Measurements from ENCODE around the gene JAK3.

Gene JAK3

DNA sequence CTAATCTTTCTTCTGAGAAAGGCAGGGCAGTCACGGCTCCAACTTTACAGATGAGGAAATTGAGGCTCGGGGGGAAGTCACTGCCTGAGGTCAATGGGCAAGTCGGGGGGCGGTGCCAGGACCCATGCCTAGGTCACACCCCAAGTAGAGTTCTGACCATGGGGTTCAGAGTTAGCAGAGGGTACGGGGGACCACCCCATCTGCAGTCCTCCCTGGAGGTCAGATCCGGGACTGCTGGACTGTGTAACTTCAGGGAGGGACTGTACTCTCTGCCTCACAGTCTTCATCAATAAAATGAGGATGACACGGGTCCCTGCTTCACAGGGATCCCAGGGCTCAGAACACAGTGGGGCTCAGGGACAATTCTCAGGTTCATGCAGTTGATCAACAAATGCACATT is 31.7 kb upstream of the JAK3 start:
- H3K23ac ChIP-seq (ENCODE audit: low read depth, low read length, poor library complexity): no peak overlapping the region
- H4K91ac ChIP-seq (ENCODE audit: low read depth, low read length, poor library complexity): no peak overlapping the region
- H3K4me1 ChIP-seq (ENCODE audit: control insufficient read depth in 2 of 2, insufficient read depth in 1 of 2, low read depth in 1 of 2, low read length in 2 of 2): peaks cover 0 to under 1% of the 10 kb centered on the region in 2 donors
- H2AFZ ChIP-seq (ENCODE audit: low read length): no peak overlapping the region
- H3K18ac ChIP-seq (ENCODE audit: low read length): no peak overlapping the region
- H2BK120ac ChIP-seq (ENCODE audit: low read depth, low read length): no peak overlapping the region
- no peak overlapping the region for H2BK15ac ChIP-seq (ENCODE audit: low read length)
- peaks cover 0 to 6% (median 0%) of the 10 kb centered on the region in 3 experiments for H3K27me3 ChIP-seq (ENCODE audit: control insufficient read depth in 3 of 3, insufficient read depth in 3 of 3, low read depth in 1 of 3, low read length in 3 of 3)
- H4K8ac ChIP-seq (ENCODE audit: low read depth, low read length): no peak overlapping the region
- H3K14ac ChIP-seq (ENCODE audit: low read length): no peak overlapping the region
- no peak for DNase-seq (ENCODE audit: low spot score)
- no peak overlapping the region for H3K9ac ChIP-seq (ENCODE audit: low read depth, low read length, poor library complexity)
- no peaks in the 10 kb centered on the region for H3K36me3 ChIP-seq (replicated peaks in 1 of 2; ENCODE audit: control insufficient read depth in 2 of 2, insufficient read depth in 2 of 2, low read length in 2 of 2)
- H3K9me3 ChIP-seq (replicated peaks in 1 of 2; ENCODE audit: control insufficient read depth in 2 of 2, insufficient read depth in 1 of 2, low read depth in 1 of 2, low read length in 2 of 2): no peaks in the 10 kb centered on the region
- no peak overlapping the region for H3K27ac ChIP-seq (replicated peaks; ENCODE audit: low read length)
- no peaks in the 10 kb centered on the region for H3K79me1 ChIP-seq (ENCODE audit: low read depth, low read length)
- H3K4me2 ChIP-seq (ENCODE audit: insufficient read depth, low read length, poor library complexity, severe bottlenecking): no peak overlapping the region
- no peak overlapping the region for H2BK5ac ChIP-seq (ENCODE audit: low read length)
- H3K4ac ChIP-seq (ENCODE audit: low read length): no peak overlapping the region
- H2BK12ac ChIP-seq (ENCODE audit: low read length): no peak overlapping the region
- WGBS, 2 donors (ENCODE audit: extremely low coverage in 2 of 2, insufficient read length in 2 of 2, insufficient replicate concordance in 1 of 2): no CpG with 5 or more reads among the region's 7 CpGs
- H3K4me3 ChIP-seq (ENCODE audit: low read length in 2 of 2): no peak overlapping the region
- H2AK5ac ChIP-seq (ENCODE audit: low read depth, low read length): no peak overlapping the region

DNA sequence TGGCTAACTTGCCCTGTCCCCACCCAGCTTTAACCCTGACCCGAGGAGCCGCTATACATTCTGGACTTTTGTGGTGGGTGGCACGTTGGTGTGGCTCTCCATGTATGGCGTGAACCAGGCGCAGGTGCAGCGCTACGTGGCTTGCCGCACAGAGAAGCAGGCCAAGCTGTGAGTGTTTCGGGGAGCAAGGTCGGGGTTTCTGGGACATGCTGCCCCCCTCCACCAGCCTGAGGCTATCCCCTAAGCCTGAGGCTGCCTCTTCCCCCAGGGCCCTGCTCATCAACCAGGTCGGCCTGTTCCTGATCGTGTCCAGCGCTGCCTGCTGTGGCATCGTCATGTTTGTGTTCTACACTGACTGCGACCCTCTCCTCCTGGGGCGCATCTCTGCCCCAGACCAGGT is 29.9 kb upstream of the JAK3 start:
- peaks cover 2 to 18% (median 8%) of the 10 kb centered on the region in 3 experiments for H3K27me3 ChIP-seq (ENCODE audit: control insufficient read depth in 3 of 3, insufficient read depth in 3 of 3, low read depth in 1 of 3, low read length in 3 of 3)
- H4K91ac ChIP-seq (ENCODE audit: low read depth, low read length, poor library complexity): no peak overlapping the region
- H3K79me1 ChIP-seq (ENCODE audit: low read depth, low read length): no peaks in the 10 kb centered on the region

DNA sequence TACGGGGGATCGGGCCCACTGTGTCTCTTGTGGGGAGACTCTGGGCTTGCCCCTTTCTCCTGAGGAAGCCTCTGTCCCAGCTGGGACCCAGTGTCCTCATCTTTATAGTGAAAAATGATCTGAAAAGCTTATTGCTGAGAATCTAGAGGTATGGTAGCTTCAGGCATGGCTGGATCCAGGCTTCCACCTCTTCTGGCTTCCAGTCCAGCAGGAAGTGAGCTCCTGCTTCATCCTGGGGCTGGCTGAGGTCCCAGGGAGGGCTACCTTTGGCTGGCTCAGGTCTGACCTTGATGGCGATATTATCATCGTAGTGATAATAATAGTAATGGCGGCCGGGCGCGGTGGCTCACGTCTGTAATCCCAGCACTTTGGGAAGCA is 27.0 kb upstream of the JAK3 start:
- peaks cover 2 to 44% (median 26%) of the 10 kb centered on the region in 3 experiments for H3K27me3 ChIP-seq (ENCODE audit: control insufficient read depth in 3 of 3, insufficient read depth in 3 of 3, low read depth in 1 of 3, low read length in 3 of 3)
- H3K9me3 ChIP-seq (replicated peaks in 1 of 2; ENCODE audit: control insufficient read depth in 2 of 2, insufficient read depth in 1 of 2, low read depth in 1 of 2, low read length in 2 of 2): no peaks in the 10 kb centered on the region
- H3K9ac ChIP-seq (ENCODE audit: low read depth, low read length, poor library complexity): no peak overlapping the region
- no peak overlapping the region for H4K8ac ChIP-seq (ENCODE audit: low read depth, low read length)
- no peak overlapping the region for H2BK120ac ChIP-seq (ENCODE audit: low read depth, low read length)
- peak overlapping the region; percentile 79 for H2AK5ac ChIP-seq (ENCODE audit: low read depth, low read length)
- no peak overlapping the region for H4K91ac ChIP-seq (ENCODE audit: low read depth, low read length, poor library complexity)
- peak overlapping the region; percentile 11 for H3K4me2 ChIP-seq (ENCODE audit: insufficient read depth, low read length, poor library complexity, severe bottlenecking)
- peak overlapping the region; percentile 73 for H3K23ac ChIP-seq (ENCODE audit: low read depth, low read length, poor library complexity)
- H2BK12ac ChIP-seq (ENCODE audit: low read length): no peak overlapping the region
- peak overlapping the region; percentile 89 for H3K18ac ChIP-seq (ENCODE audit: low read length)
- DNase-seq (ENCODE audit: low spot score): no peak
- peaks cover 1% of the 10 kb centered on the region for H3K79me1 ChIP-seq (ENCODE audit: low read depth, low read length)
- no peak overlapping the region for H3K14ac ChIP-seq (ENCODE audit: low read length)
- H3K4me1 ChIP-seq (ENCODE audit: control insufficient read depth in 2 of 2, insufficient read depth in 1 of 2, low read depth in 1 of 2, low read length in 2 of 2): peaks cover 0 to 6% of the 10 kb centered on the region in 2 donors
- H2AFZ ChIP-seq (ENCODE audit: low read length): no peak overlapping the region
- no CpG with 5 or more reads among the region's 9 CpGs for WGBS, 2 donors (ENCODE audit: extremely low coverage in 2 of 2, insufficient read length in 2 of 2, insufficient replicate concordance in 1 of 2)
- H2BK5ac ChIP-seq (ENCODE audit: low read length): no peak overlapping the region
- no peak overlapping the region for H2BK15ac ChIP-seq (ENCODE audit: low read length)
- H3K27ac ChIP-seq (replicated peaks; ENCODE audit: low read length): no peak overlapping the region
- no peak overlapping the region for H3K4ac ChIP-seq (ENCODE audit: low read length)
- H3K36me3 ChIP-seq (replicated peaks in 1 of 2; ENCODE audit: control insufficient read depth in 2 of 2, insufficient read depth in 2 of 2, low read length in 2 of 2): no peaks in the 10 kb centered on the region
- H3K4me3 ChIP-seq (ENCODE audit: low read length in 2 of 2): peak overlapping the region in 1 of 2 donors; percentile 66

More for the DNA sequence above, 29.9 kb upstream of the JAK3 start:
- H2AK5ac ChIP-seq (ENCODE audit: low read depth, low read length): no peak overlapping the region
- H3K23ac ChIP-seq (ENCODE audit: low read depth, low read length, poor library complexity): no peak overlapping the region
- H3K4me3 ChIP-seq (ENCODE audit: low read length in 2 of 2): peak overlapping the region in 1 of 2 donors; percentile 30
- H3K27ac ChIP-seq (replicated peaks; ENCODE audit: low read length): no peak overlapping the region
- no peaks in the 10 kb centered on the region for H3K36me3 ChIP-seq (replicated peaks in 1 of 2; ENCODE audit: control insufficient read depth in 2 of 2, insufficient read depth in 2 of 2, low read length in 2 of 2)
- no peak overlapping the region for H2BK120ac ChIP-seq (ENCODE audit: low read depth, low read length)
- H2BK15ac ChIP-seq (ENCODE audit: low read length): no peak overlapping the region
- no CpG with 5 or more reads among the region's 16 CpGs for WGBS, 2 donors (ENCODE audit: extremely low coverage in 2 of 2, insufficient read length in 2 of 2, insufficient replicate concordance in 1 of 2)
- no peak overlapping the region for H2BK12ac ChIP-seq (ENCODE audit: low read length)
- no peak overlapping the region for H3K4ac ChIP-seq (ENCODE audit: low read length)
- peak overlapping the region; percentile 25 for H3K14ac ChIP-seq (ENCODE audit: low read length)
- peaks cover 0 to 6% of the 10 kb centered on the region in 2 donors for H3K4me1 ChIP-seq (ENCODE audit: control insufficient read depth in 2 of 2, insufficient read depth in 1 of 2, low read depth in 1 of 2, low read length in 2 of 2)
- H3K18ac ChIP-seq (ENCODE audit: low read length): no peak overlapping the region
- H4K8ac ChIP-seq (ENCODE audit: low read depth, low read length): no peak overlapping the region
- H3K4me2 ChIP-seq (ENCODE audit: insufficient read depth, low read length, poor library complexity, severe bottlenecking): peak overlapping the region; percentile 2
- DNase-seq (ENCODE audit: low spot score): no peak
- H2AFZ ChIP-seq (ENCODE audit: low read length): no peak overlapping the region
- no peaks in the 10 kb centered on the region for H3K9me3 ChIP-seq (replicated peaks in 1 of 2; ENCODE audit: control insufficient read depth in 2 of 2, insufficient read depth in 1 of 2, low read depth in 1 of 2, low read length in 2 of 2)
- H3K9ac ChIP-seq (ENCODE audit: low read depth, low read length, poor library complexity): no peak overlapping the region
- H2BK5ac ChIP-seq (ENCODE audit: low read length): no peak overlapping the region

DNA sequence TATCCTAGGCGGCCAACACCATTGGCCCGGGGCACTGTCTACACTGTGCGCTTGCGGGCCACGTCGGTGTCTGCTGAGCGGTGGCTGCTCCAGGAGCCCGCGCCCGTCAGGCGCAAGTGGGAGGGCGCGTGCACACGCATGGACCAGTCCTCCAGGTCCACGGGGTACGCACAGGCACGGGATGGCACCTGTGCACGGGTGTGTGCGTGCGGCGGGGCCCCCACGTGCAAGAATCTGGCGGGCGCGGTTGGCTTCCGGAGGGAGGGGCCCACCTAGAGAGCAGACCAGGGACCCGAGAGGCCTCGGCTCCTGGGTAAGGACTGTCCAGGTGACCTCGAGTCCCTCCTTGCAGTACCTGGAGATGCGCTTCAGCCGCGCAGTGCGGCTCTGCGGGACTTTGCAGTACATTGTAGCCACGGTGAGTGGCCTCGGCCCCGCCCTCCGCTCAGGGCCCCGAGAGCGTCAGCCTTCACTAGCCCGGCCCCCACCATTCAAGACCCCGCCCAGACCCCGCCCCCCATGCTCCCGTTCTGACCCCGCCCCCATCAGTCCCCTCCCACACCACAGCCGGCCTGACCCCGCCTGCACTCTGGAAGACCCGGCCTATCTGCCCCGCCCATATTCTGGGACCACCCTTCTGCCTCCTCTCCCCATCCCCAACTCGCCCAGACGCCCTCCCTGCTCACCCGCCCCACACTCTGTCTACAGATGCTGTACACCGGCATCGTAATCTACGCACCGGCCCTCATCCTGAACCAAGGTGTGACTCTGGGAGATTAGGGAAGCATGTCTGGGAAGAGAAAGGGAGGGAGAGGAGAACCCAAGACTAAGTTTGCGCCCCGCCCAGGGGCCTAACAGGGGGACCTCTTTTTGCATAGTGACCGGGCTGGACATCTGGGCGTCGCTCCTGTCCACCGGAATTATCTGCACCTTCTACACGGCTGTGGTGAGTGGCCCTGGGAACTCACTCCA is 26.3 kb upstream of the JAK3 start:
- Histone ChIP-seq H2AFZ (ENCODE audit: low read length) (peak overlapping the region; percentile 82), H3K4me3 (ENCODE audit: low read length in 2 of 2) (peak overlapping the region; percentile 12 to 74), H4K8ac (ENCODE audit: low read depth, low read length) (peak overlapping the region; percentile 17), H4K91ac (ENCODE audit: low read depth, low read length, poor library complexity) (no peak overlapping the region), H2BK120ac (ENCODE audit: low read depth, low read length) (no peak overlapping the region), H2BK12ac (ENCODE audit: low read length) (peak overlapping the region; percentile 90), H3K36me3 (replicated peaks in 1 of 2; ENCODE audit: control insufficient read depth in 2 of 2, insufficient read depth in 2 of 2, low read length in 2 of 2) (no peaks in the 10 kb centered on the region), H2BK15ac (ENCODE audit: low read length) (peak overlapping the region; percentile 99), H3K27ac (replicated peaks; ENCODE audit: low read length) (no peak overlapping the region), H2BK5ac (ENCODE audit: low read length) (no peak overlapping the region), H3K27me3 (ENCODE audit: control insufficient read depth in 3 of 3, insufficient read depth in 3 of 3, low read depth in 1 of 3, low read length in 3 of 3) (peaks cover 2 to 46% (median 28%) of the 10 kb centered on the region in 3 experiments), H3K4me2 (ENCODE audit: insufficient read depth, low read length, poor library complexity, severe bottlenecking) (peak overlapping the region; percentile 80), H3K9me3 (replicated peaks in 1 of 2; ENCODE audit: control insufficient read depth in 2 of 2, insufficient read depth in 1 of 2, low read depth in 1 of 2, low read length in 2 of 2) (no peaks in the 10 kb centered on the region), H2AK5ac (ENCODE audit: low read depth, low read length) (peak overlapping the region; percentile 79), H3K14ac (ENCODE audit: low read length) (peak overlapping the region; percentile 56), H3K18ac (ENCODE audit: low read length) (peak overlapping the region; percentile 94), H3K9ac (ENCODE audit: low read depth, low read length, poor library complexity) (peak overlapping the region; percentile 91), H3K4me1 (ENCODE audit: control insufficient read depth in 2 of 2, insufficient read depth in 1 of 2, low read depth in 1 of 2, low read length in 2 of 2) (peaks cover 0 to 6% of the 10 kb centered on the region in 2 donors), H3K23ac (ENCODE audit: low read depth, low read length, poor library complexity) (peak overlapping the region; percentile 91), H3K4ac (ENCODE audit: low read length) (no peak overlapping the region), H3K79me1 (ENCODE audit: low read depth, low read length) (peaks cover 1% of the 10 kb centered on the region)
- no CpG with 5 or more reads among the region's 63 CpGs for WGBS, 2 donors (ENCODE audit: extremely low coverage in 2 of 2, insufficient read length in 2 of 2, insufficient replicate concordance in 1 of 2)
- DNase-seq (ENCODE audit: low spot score): peak; percentile 72
